Measurements from ENCODE around the gene TBXAS1. TPM values are rescaled to one million over a fixed set of nuclear protein-coding genes. Genes with fewer than 3 reads are reported as not detected.

Gene TBXAS1
- total RNA-seq, 2 experiments from 2014 or later: 0.86 TPM; not detected in 1

GRCh38 chr7:140036224-140036962 lies 207.3 kb downstream of the TBXAS1 start:
- no peak overlapping the region for H3K27ac ChIP-seq (ENCODE audit: low read depth, low read length, poor library complexity, severe bottlenecking)
- intact Hi-C loops (cut with micrococcal nuclease; ENCODE audit: unreplicated experiment): no loop called here
- POLR2A ChIA-PET: no interaction called here

DNA sequence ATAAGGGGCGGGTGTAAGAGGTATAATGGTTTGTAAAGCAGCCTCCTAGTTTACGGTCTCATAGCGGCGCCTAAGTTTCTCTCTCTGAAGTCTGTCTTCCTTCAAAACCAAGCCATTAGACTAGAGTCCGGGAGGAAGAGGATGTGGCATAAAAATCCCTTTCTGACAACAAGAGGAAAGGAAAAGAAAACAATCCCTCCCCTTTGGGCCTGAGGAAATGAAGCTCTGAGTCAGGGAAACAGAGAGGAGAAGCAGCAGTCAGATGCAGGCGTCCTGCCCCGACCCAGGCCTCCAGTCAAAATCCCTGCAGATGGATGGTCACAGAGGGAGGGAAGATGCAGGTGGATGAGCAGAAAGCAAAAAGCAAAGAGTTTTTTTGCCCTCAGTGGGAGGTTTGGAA lies 210.0 kb downstream of the TBXAS1 start:
- no peak for TF ChIP-seq EZH2phosphoT487 (IDR thresholded peaks at IDR 0.05; ENCODE audit: borderline replicate concordance, low read depth, low read length)
- TF ChIP-seq CTCF (conservative IDR thresholded peaks at IDR 0.05; ENCODE audit: low read length): no peak
- intact Hi-C loops (cut with micrococcal nuclease; ENCODE audit: unreplicated experiment): no loop called here
- Histone ChIP-seq H2AFZ (ENCODE audit: low read length) (no peak overlapping the region), H3K4me2 (ENCODE audit: low read length) (no peak overlapping the region), H4K20me1 (ENCODE audit: insufficient read depth, low read length) (no peaks in the 10 kb centered on the region), H3K79me2 (ENCODE audit: insufficient read depth, low read depth, low read length) (no peaks in the 10 kb centered on the region), H3K27ac (ENCODE audit: low read depth, low read length, poor library complexity, severe bottlenecking) (no peak overlapping the region), H3K36me3 (ENCODE audit: insufficient read depth, low read length) (no peaks in the 10 kb centered on the region), H3K9me3 (ENCODE audit: low read length) (no peaks in the 10 kb centered on the region), H3K9me2 (ENCODE audit: insufficient read depth, low read length) (no peaks in the 10 kb centered on the region), H3K4me3 (ENCODE audit: low read depth, low read length, poor library complexity, severe bottlenecking) (no peak overlapping the region), H3K4me1 (ENCODE audit: insufficient read depth, low read length, poor library complexity, severe bottlenecking) (no peaks in the 10 kb centered on the region)
- BruUV-seq (replicated peaks): no TSS peak
- no peak for DNase-seq (ENCODE audit: low spot score)
- CTCF ChIA-PET (ENCODE audit: unreplicated experiment): no interaction called here
- POLR2A ChIA-PET: no interaction called here

More at GRCh38 chr7:140036224-140036962, 207.3 kb downstream of the TBXAS1 start:
- Histone ChIP-seq H3K4me1 (ENCODE audit: insufficient read depth, low read length, poor library complexity, severe bottlenecking) (no peaks in the 10 kb centered on the region), H4K20me1 (ENCODE audit: insufficient read depth, low read length) (no peaks in the 10 kb centered on the region), H3K36me3 (ENCODE audit: insufficient read depth, low read length) (no peaks in the 10 kb centered on the region), H3K9me3 (ENCODE audit: low read length) (no peaks in the 10 kb centered on the region), H2AFZ (ENCODE audit: low read length) (no peak overlapping the region), H3K79me2 (ENCODE audit: insufficient read depth, low read depth, low read length) (no peaks in the 10 kb centered on the region), H3K9me2 (ENCODE audit: insufficient read depth, low read length) (no peaks in the 10 kb centered on the region), H3K4me3 (ENCODE audit: low read depth, low read length, poor library complexity, severe bottlenecking) (no peak overlapping the region), H3K4me2 (ENCODE audit: low read length) (no peak overlapping the region)
- CTCF ChIA-PET (ENCODE audit: unreplicated experiment): no interaction called here
- TF ChIP-seq CTCF (conservative IDR thresholded peaks at IDR 0.05; ENCODE audit: low read length) (no peak), EZH2phosphoT487 (IDR thresholded peaks at IDR 0.05; ENCODE audit: borderline replicate concordance, low read depth, low read length) (no peak)
- no peak for DNase-seq (ENCODE audit: low spot score)
- BruUV-seq (replicated peaks): no TSS peak

GRCh38 chr7:140039896-140040295 lies 210.8 kb downstream of the TBXAS1 start:
- H4K20me1 ChIP-seq (ENCODE audit: insufficient read depth, low read length): no peaks in the 10 kb centered on the region
- no peak overlapping the region for H3K27ac ChIP-seq (ENCODE audit: low read depth, low read length, poor library complexity, severe bottlenecking)
- H3K9me2 ChIP-seq (ENCODE audit: insufficient read depth, low read length): no peaks in the 10 kb centered on the region
- no peak overlapping the region for H3K4me3 ChIP-seq (ENCODE audit: low read depth, low read length, poor library complexity, severe bottlenecking)
- POLR2A ChIA-PET: interaction anchor here (0.5 kb wide), 1 partner anchor 161 kb away, joined by 3 read pairs; no protein-coding TSS in a partner anchor
- H3K79me2 ChIP-seq (ENCODE audit: insufficient read depth, low read depth, low read length): no peaks in the 10 kb centered on the region
- H3K4me2 ChIP-seq (ENCODE audit: low read length): no peak overlapping the region
- CTCF ChIA-PET (ENCODE audit: unreplicated experiment): no interaction called here
- H3K9me3 ChIP-seq (ENCODE audit: low read length): no peaks in the 10 kb centered on the region
- H2AFZ ChIP-seq (ENCODE audit: low read length): no peak overlapping the region
- H3K4me1 ChIP-seq (ENCODE audit: insufficient read depth, low read length, poor library complexity, severe bottlenecking): no peaks in the 10 kb centered on the region
- DNase-seq (ENCODE audit: low spot score): no peak
- no peaks in the 10 kb centered on the region for H3K36me3 ChIP-seq (ENCODE audit: insufficient read depth, low read length)
- BruUV-seq (replicated peaks): no TSS peak
- TF ChIP-seq EZH2phosphoT487 (IDR thresholded peaks at IDR 0.05; ENCODE audit: borderline replicate concordance, low read depth, low read length) (no peak), CTCF (conservative IDR thresholded peaks at IDR 0.05; ENCODE audit: low read length) (no peak)
- intact Hi-C loops (cut with micrococcal nuclease; ENCODE audit: unreplicated experiment): no loop called here
